Measurements from ENCODE around the gene NYAP2. TPM values are rescaled to one million over a fixed set of nuclear protein-coding genes. Genes with fewer than 3 reads are reported as not detected.

NYAP2 gene
- total RNA-seq, result not detected in 2 replicates

GRCh38 chr2:225399504-225399903 is at the start of gene NYAP2:
Gene NYAP2, plus strand, starts transcription at chr2:225399710. Its CDS starts 9,171 bp downstream, at chr2:225408881.
- no peaks in the 10 kb centered on the region for H3K36me3 ChIP-seq (ENCODE audit: control insufficient read depth, insufficient read depth, low read length)
- no peak within 1 kb of the TSS for H3K4me3 ChIP-seq (ENCODE audit: low read depth, low read length)
- TF ChIP-seq CTCF (IDR thresholded peaks at IDR 0.05; ENCODE audit: insufficient read depth, low read length, severe bottlenecking), result no peak
- no peak for FAIRE-seq
- no peaks in the 10 kb centered on the region for H3K27me3 ChIP-seq (ENCODE audit: control insufficient read depth, insufficient read depth, low read length)
- no peak for DNase-seq (ENCODE audit: low read depth)

- H3K27me3 ChIP-seq (ENCODE audit: control insufficient read depth, insufficient read depth, low read length), result no peaks in the 10 kb centered on the region
- H3K4me3 ChIP-seq (ENCODE audit: low read depth, low read length), result no peak overlapping the region
- H3K36me3 ChIP-seq (ENCODE audit: control insufficient read depth, insufficient read depth, low read length), result no peaks in the 10 kb centered on the region
- FAIRE-seq (no peak), DNase-seq (ENCODE audit: low read depth) (no peak)
- TF ChIP-seq CTCF (IDR thresholded peaks at IDR 0.05; ENCODE audit: insufficient read depth, low read length, severe bottlenecking), result no peak
Observed at GRCh38 chr2:225353579-225354085, 45.9 kb upstream of the NYAP2 start.

GRCh38 chr2:225354281-225354774 is 45.2 kb upstream of the NYAP2 start:
- DNase-seq (ENCODE audit: low read depth), result no peak
- FAIRE-seq, result no peak

GRCh38 chr2:225355788-225356187 is 43.7 kb upstream of the NYAP2 start:
- DNase-seq (ENCODE audit: low read depth), result no peak

More at GRCh38 chr2:225354281-225354774, 45.2 kb upstream of the NYAP2 start:
- Histone ChIP-seq H3K36me3 (ENCODE audit: control insufficient read depth, insufficient read depth, low read length) (no peaks in the 10 kb centered on the region), H3K27me3 (ENCODE audit: control insufficient read depth, insufficient read depth, low read length) (no peaks in the 10 kb centered on the region), H3K4me3 (ENCODE audit: low read depth, low read length) (no peak overlapping the region)
- TF ChIP-seq CTCF (IDR thresholded peaks at IDR 0.05; ENCODE audit: insufficient read depth, low read length, severe bottlenecking), result no peak

GRCh38 chr2:225366731-225367130 is 32.8 kb upstream of the NYAP2 start:
- no peak for TF ChIP-seq CTCF (IDR thresholded peaks at IDR 0.05; ENCODE audit: insufficient read depth, low read length, severe bottlenecking)
- no peaks in the 10 kb centered on the region for H3K36me3 ChIP-seq (ENCODE audit: control insufficient read depth, insufficient read depth, low read length)
- FAIRE-seq (no peak), DNase-seq (ENCODE audit: low read depth) (no peak)
- no peaks in the 10 kb centered on the region for H3K27me3 ChIP-seq (ENCODE audit: control insufficient read depth, insufficient read depth, low read length)
- no peak overlapping the region for H3K4me3 ChIP-seq (ENCODE audit: low read depth, low read length)

More at GRCh38 chr2:225355788-225356187, 43.7 kb upstream of the NYAP2 start:
- Histone ChIP-seq H3K4me3 (ENCODE audit: low read depth, low read length) (no peak overlapping the region), H3K27me3 (ENCODE audit: control insufficient read depth, insufficient read depth, low read length) (no peaks in the 10 kb centered on the region), H3K36me3 (ENCODE audit: control insufficient read depth, insufficient read depth, low read length) (no peaks in the 10 kb centered on the region)
- no peak for TF ChIP-seq CTCF (IDR thresholded peaks at IDR 0.05; ENCODE audit: insufficient read depth, low read length, severe bottlenecking)
- FAIRE-seq, result no peak

- H3K4me3 ChIP-seq (ENCODE audit: low read depth, low read length), result no peak overlapping the region
- FAIRE-seq, result no peak
Observed at GRCh38 chr2:225367482-225367881, 32.0 kb upstream of the NYAP2 start.

More at GRCh38 chr2:225367482-225367881, 32.0 kb upstream of the NYAP2 start:
- Histone ChIP-seq H3K27me3 (ENCODE audit: control insufficient read depth, insufficient read depth, low read length) (no peaks in the 10 kb centered on the region), H3K36me3 (ENCODE audit: control insufficient read depth, insufficient read depth, low read length) (no peaks in the 10 kb centered on the region)
- DNase-seq (ENCODE audit: low read depth), result no peak
- TF ChIP-seq CTCF (IDR thresholded peaks at IDR 0.05; ENCODE audit: insufficient read depth, low read length, severe bottlenecking), result no peak

Data from bronchial epithelial cell (primary cell).